ENCODE results near the gene SPRR1B.
"Not testable (repeated sequence)": the region's sequence is repeated elsewhere in the genome, so short reads cannot be mapped to it uniquely, and the experiment has no call there.

Gene SPRR1B

DNA sequence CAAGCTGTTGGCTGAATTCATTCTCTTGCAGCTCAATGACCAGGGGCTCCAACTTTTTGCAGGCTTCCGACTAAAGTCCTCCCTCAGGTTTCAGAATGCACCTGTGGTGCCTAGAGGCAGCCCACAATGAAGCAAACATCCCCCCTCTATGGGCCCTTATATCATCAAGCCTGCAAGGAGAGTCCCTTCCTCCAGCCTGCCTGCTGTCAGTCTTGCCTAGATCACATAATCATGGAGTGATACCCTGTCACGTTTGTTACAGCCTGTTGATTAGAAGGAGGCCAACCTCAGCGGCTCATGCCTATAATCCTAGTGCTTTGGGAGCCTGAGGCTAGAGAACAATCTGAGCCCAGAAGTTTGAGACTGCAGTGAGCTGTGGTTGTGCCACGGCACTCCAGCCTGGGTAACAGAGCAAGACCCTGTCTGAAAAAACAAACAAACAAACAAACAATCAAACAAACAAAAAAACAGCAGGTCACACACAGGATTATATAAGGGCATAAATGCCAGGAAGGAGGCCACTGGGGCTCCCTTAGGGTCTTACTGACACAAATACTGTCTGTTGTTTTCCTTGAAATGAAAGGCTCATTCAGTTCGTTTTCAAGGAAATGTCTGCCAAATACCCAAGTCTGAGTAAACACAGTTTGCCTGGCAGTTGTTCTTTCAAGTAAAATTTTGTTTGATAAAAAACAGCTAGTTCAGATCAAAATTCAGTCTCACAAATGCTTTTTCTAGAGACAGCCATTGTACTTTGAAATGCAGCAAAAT, 34.2 kb upstream of the SPRR1B start:
- H3K4me3 ChIP-seq (ENCODE audit: low read depth, low read length) = no peak overlapping the region
- TF ChIP-seq, protein P1, sequence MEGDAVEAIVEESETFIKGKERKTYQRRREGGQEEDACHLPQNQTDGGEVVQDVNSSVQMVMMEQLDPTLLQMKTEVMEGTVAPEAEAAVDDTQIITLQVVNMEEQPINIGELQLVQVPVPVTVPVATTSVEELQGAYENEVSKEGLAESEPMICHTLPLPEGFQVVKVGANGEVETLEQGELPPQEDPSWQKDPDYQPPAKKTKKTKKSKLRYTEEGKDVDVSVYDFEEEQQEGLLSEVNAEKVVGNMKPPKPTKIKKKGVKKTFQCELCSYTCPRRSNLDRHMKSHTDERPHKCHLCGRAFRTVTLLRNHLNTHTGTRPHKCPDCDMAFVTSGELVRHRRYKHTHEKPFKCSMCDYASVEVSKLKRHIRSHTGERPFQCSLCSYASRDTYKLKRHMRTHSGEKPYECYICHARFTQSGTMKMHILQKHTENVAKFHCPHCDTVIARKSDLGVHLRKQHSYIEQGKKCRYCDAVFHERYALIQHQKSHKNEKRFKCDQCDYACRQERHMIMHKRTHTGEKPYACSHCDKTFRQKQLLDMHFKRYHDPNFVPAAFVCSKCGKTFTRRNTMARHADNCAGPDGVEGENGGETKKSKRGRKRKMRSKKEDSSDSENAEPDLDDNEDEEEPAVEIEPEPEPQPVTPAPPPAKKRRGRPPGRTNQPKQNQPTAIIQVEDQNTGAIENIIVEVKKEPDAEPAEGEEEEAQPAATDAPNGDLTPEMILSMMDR (IDR thresholded peaks at IDR 0.05; ENCODE audit: low read depth, low read length) = no peak

DNA sequence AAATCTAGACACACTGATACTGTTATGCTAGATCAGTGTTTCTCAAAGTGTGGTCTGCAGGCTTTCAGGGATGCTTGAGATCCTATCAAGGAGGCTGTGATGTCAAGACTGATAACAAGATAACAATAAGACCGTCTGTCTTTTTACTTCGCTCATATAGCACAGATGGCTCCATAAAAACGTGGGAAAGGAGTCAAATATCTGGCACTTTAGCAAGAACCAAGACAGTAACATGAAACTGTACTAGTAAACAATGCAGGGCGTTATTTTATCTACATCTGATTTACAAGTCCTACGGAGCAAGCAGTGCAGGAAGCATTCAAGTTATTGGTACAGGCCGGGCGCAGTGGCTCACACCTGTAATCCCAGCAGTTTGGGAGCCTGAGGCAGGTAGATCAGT, 33.1 kb upstream of the SPRR1B start:
- TF ChIP-seq, protein P1 (IDR thresholded peaks at IDR 0.05; ENCODE audit: low read depth, low read length) = no peak
- no peak overlapping the region for H3K4me3 ChIP-seq (ENCODE audit: low read depth, low read length)

DNA sequence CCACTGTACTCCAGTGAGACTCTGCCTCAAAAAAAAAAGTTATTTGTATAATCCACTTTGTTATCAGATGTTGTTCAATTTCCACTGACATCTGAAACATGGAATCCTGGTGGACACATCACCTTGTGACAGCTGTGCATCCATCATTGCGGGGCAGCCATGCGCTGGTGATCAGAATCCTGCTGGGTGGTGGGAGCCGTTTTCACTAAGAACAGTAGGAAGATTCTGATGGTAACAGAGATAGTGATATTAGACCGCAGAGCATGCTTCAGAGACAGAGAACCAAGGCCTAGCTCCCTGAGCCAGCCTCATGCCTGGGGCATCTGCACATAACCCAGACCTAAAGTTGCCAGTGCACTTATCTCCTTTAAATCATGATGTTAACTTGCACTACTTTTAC, 32.5 kb upstream of the SPRR1B start:
- no peak overlapping the region for H3K4me3 ChIP-seq (ENCODE audit: low read depth, low read length)
- TF ChIP-seq, protein P1 (IDR thresholded peaks at IDR 0.05; ENCODE audit: low read depth, low read length) = no peak

DNA sequence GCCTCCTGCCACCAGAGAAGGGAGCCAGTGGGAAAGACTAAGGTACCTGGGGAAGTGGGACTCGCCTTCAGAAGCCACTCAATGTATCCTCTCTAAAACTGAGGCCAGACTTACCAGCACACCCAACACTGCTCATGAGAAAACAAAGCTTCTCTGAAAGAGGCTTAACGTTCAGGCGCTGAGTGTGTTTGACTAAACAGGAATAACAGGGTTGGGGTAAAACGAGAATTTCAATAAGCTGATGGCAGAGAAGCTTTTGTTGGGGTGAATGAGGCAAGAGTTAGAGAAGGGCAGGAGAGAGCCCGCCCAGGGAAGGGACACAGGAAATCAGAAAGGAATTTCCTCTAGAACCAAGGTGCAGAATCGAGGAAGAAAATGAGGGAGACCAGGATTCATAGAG, 31.2 kb upstream of the SPRR1B start:
- no peak overlapping the region for H3K4me3 ChIP-seq (ENCODE audit: low read depth, low read length)
- TF ChIP-seq, protein P1 (IDR thresholded peaks at IDR 0.05; ENCODE audit: low read depth, low read length) = no peak

DNA sequence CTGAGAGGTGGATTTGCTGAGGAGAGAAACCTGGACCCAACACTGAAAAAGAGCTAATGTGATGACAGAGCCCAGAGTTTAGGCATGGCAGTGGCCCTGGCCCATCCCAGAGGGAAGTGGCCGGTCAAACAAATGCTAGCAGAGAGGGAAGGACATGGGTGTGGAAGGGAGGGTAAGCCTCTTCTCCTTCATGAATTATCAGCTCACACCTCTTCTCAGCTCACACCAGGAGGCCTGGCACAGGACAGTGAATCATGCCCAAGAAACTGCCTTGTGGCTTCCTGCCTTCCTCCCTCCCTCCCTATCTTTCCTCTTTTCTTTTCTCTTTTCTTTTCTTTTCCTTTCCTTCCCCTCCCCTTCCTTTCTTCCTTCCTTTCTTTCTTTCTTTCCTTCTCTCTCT, 30.7 kb upstream of the SPRR1B start:
- TF ChIP-seq, protein P1 (IDR thresholded peaks at IDR 0.05; ENCODE audit: low read depth, low read length) = no peak
- no peak overlapping the region for H3K4me3 ChIP-seq (ENCODE audit: low read depth, low read length)

DNA sequence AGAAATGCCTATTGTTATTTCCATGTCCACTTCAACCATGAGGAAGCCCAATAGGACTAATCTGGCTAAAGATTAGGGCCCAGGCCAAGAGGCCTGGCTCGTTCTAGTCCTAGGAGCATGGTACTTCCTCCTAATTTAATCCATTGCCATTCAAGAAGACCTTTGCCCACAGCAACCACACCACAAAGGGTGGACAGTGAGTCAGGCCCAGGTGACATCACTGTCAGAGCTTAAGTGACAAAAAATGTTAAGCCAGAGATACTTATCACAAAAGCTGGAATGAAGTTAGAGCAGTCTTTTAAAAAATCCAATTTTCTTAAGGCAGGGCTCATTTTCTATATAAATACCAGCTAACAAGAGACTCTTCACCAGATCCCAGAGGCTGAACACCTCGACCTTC, 29.6 kb upstream of the SPRR1B start, which contains the start of gene SPRR3:
TSS of gene SPRR3 (plus strand) at position 368 of the 400 bp plus-strand sequence. CDS start 1,272 bp downstream, outside the sequence.
- H3K4me3 ChIP-seq (ENCODE audit: low read depth, low read length) = no peak within 1 kb of the TSS
- TF ChIP-seq, protein P1 (IDR thresholded peaks at IDR 0.05; ENCODE audit: low read depth, low read length) = no peak

DNA sequence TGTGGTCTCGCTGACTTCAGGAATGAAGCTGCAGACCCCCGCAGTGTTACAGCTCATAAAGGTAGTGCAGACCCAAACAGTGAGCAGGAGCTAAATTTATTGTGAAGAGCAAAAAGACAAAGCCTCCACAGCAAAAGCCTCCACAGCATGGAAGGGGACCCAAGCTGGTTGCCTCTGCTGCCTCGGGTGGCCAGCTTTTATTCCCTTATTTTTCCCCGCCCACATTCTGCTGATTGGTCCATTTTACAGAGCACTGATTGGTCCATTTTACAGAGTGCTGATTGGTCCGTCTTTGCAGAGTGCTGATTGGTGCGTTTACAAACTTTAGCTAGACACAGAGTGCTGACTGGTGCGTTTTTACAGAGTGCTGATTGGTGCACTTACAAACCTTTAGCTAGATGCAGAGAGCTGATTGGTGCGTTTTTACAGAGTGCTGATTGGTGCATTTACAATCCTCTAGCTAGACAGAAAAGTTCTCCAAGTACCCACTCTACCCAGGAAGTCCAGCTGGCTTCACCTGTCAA, 19.7 kb upstream of the SPRR1B start:
- H3K4me3 ChIP-seq (ENCODE audit: low read depth, low read length) = not testable (repeated sequence)

DNA sequence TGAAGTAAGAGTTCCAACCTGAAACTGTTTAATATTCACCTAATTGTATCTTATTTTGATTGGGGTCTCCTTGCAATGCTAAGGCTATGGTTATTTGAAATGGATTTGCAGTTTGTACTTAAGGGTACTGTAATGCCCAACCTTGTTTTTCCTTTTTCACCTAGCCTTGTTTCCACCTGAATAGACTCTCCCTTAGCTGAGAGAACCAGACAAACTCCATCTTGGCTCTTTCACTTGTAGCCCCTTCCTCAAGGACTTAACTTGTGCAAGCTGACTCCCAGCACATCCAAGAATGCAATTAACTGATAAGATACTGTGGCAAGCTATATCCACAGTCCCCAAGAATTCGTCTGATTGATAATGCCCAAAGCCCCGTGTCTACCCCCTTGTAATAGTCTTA, 9.2 kb upstream of the SPRR1B start:
- H3K4me3 ChIP-seq (ENCODE audit: low read depth, low read length) = not testable (repeated sequence)

DNA sequence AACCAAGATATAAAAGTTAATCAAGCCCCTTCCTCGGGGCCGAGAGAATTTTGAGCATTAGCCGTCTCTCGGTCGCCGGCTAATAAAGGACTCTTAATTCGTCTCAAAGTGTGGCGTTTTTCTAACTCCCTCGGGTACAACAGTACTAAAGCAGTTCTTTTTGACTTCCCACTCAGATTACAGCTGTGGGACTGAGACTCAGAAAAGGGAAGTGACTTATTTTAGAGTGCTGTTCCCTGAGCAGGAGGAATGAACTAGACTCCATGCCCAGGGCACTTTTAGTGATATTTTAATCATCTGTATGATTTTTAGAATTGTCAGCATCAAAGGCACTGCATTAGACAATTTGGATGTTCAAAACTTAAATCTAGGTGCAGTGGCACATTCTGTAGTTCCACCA, 8.7 kb upstream of the SPRR1B start:
- not testable (repeated sequence) for H3K4me3 ChIP-seq (ENCODE audit: low read depth, low read length)
